HG03175 (cell line): ENCODE measurements around the gene ABCB1.
A peak's percentile ranks its signal among the peaks of the same experiment; 100 is the strongest.
"Not testable (repeated sequence)": the region's sequence is repeated elsewhere in the genome, so short reads cannot be mapped to it uniquely, and the experiment has no call there.

ENCODE experiments used
- ATAC-seq: cut with Tn5 transposase; IDR thresholded peaks from one replicate; pipeline ENCODE4 v1.9.1; 2021; ENCODE audit warnings: mild to moderate bottlenecking, moderate library complexity; ENCODE audit not compliant: unreplicated experiment

ABCB1 gene

DNA sequence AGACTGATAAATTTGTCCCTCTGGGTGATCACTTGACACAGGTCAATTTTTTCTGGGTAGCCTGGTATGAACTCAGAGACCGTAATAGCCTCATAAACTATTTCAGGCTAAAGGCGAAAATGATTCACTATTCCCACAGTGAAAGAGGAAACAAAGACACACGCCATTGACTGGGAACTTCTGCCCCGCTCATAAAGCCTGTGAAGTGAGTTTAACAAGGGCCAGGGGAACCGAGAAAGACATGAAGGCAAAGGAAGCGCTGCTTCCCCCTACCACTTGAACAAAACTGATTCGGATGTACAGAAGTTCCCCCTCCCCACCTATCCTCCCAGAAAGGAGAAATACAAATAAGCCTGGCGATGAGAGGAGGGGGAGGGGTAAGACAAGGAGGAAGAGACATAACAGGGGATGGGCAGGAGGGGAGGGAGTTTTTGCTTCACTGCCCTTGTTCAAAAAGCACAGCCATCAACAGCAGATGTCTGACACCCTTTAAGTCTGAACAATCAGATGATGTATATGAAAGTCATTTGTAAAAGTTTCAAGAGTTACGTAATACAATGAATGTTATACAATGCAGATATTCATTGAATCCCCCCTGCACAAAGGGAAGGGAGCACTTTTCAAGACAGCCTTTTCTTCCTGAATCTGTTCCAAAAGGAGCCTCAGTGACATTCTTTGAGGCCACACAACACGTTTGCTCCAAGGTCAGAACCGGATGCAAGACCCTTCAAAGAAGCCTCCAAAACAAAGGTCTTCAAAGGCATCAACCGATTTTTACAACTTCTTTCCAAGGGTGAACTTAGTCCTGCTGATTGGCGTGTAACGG, 125.9 kb downstream of the ABCB1 start:
- ATAC-seq = peak; percentile 70

GRCh38 chr7:87473986-87474385, 126.7 kb downstream of the ABCB1 start:
- peak; percentile 2 for ATAC-seq

GRCh38 chr7:87473192-87473591, 127.5 kb downstream of the ABCB1 start:
- no peak for ATAC-seq

DNA sequence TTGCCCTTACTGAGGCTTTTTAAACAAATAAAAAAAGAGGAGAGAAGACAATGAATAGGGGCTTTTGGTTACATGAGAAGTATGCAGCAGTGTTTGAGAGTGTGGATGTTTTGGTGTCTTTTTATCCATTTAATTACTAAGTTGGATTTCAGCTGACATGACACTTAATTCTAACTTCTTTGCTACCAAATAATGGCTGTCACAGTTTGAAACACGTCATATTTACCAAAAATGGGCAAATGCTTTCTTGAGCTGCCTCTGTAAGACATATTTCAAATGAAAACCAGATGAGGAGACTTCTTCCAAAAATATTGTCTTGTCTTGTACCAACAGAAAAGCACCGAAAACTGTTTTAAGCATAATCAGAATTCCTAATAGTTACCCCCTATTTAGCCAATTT, 129.2 kb downstream of the ABCB1 start:
- no peak for ATAC-seq

- not testable (repeated sequence) for ATAC-seq
Measured at GRCh38 chr7:87469204-87469603, 131.5 kb downstream of the ABCB1 start.

DNA sequence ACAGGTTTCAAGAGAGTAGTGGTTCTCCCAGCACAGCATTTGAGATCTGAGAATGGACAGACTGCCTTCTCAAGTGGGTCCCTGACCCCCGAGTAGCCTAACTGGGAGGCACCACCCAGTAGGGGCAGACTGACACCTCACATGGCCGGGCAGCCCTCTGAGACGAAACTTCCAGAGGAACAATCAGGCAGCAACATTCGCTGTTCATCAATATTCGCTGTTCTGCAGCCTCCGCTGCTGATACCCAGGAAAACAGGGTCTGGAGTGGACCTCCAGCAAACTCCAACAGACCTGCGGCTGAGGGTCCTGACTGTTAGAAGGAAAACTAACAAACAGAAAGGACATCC, 135.2 kb downstream of the ABCB1 start:
- ATAC-seq = not testable (repeated sequence)

GRCh38 chr7:87464830-87465533, 135.7 kb downstream of the ABCB1 start:
- ATAC-seq = not testable (repeated sequence)

GRCh38 chr7:87463982-87464381, 136.7 kb downstream of the ABCB1 start:
- ATAC-seq = no peak

DNA sequence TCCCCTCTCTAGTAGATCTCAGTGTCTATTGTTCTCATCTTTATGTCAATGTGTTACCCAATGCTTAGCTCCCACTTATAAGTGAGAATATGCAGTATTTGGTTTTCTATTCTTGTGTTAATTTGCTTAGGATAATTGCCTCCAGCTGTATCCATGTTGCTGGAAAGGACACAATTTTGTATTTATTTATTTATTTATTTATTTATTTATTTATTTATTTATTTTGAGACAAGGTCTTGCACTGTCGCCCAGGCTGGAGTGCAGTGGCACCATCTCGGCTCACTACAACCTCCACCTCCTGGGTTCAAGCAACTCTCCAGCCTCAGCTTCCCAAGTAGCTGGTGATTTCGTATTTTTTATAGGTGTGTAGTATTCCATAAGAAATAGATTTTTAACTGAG, 140.2 kb downstream of the ABCB1 start:
- not testable (repeated sequence) for ATAC-seq

GRCh38 chr7:87459941-87460340, 140.7 kb downstream of the ABCB1 start:
- no peak for ATAC-seq

DNA sequence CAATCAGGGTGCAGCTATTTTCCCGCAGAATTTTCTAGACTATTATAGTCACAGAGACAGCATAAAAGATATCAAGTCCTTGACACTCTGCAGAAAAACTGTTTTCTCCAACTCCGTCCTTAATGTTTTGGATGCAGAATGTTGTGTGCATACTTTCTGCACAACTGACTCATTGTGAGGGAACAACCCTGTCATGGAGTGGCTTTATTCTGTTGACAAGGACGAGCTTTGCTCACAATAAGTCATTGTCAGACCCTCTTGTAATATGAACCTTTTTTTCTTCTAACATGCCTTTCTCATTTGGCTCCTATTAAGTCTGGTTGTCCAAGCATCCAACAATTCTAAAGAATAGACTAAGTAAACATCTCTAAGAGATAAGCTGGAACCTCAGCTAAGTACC, 142.5 kb downstream of the ABCB1 start:
- no peak for ATAC-seq

DNA sequence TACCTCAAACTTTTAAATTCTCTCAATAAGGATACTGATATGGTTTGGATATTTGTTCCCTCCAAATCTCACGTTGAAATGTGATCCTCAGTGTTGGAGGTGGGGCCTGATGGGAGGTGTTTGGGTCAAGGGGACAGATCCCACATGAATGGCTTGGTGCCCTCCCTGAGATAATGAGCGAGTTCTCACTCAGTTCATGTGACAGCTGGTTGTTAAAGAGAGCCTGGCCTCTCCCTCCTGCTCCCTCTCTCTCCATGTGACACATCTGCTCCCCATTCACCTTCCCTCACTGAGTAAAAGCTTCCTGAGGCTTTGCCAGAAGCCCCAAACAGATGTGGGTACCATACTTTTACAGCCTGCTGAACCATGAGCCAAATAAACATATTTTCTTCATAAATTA, 144.4 kb downstream of the ABCB1 start:
- ATAC-seq = no peak
